Fibroblast of the aortic adventitia (primary cell): Measurements from ENCODE around the gene U2AF1L4. TPM values are rescaled to one million over a fixed set of nuclear protein-coding genes. Genes with fewer than 3 reads are reported as not detected.

Experiments used
- DNase-seq: peaks from one replicate; pipeline ENCODE4 v3.0.0-alpha.2; 2010; ENCODE audit warnings: low read depth
- H3K4me3 ChIP-seq: 2 replicates; pipeline ENCODE4 v1.5.1; 2011; ENCODE audit warnings: low read depth, mild to moderate bottlenecking, control low read depth, low read length, moderate library complexity
- total RNA-seq: library from RNA; depleted of rRNA; stranded (reverse); fragments of >200 nt; gene quantifications from 2 replicates; pipeline ENCODE4 v1.2.3, GENCODE V29; 2012; ENCODE audit warnings: low replicate concordance
- TF ChIP-seq, protein P1 (sequence below): IDR thresholded peaks from 2 replicates; pipeline ENCODE4 v1.5.1; 2011; ENCODE audit warnings: mild to moderate bottlenecking, low read length, control low read depth, inconsistent platforms; ENCODE audit not compliant: insufficient read depth

The U2AF1L4 gene
- total RNA-seq, 1 donor = 5.8 TPM

DNA sequence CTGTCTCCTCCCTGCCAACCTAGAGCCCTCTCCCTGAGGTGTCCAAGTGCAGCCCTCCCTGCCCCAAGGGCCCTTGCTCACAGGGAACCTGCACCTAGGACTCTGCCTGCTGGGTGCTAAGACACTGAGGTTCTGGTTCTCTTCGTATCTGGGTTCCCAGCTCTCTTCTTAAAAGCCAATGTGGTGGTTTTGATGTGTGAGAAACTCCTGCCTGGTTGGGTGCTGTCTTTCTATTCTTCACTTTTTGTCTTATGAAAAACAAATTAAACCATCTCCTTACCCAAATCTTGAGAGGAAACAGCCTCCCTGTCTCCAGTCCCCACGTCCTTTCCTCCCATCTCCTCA, 31.7 kb downstream of the U2AF1L4 start:
- no peak for DNase-seq
- H3K4me3 ChIP-seq = no peak overlapping the region
- TF ChIP-seq, protein P1, sequence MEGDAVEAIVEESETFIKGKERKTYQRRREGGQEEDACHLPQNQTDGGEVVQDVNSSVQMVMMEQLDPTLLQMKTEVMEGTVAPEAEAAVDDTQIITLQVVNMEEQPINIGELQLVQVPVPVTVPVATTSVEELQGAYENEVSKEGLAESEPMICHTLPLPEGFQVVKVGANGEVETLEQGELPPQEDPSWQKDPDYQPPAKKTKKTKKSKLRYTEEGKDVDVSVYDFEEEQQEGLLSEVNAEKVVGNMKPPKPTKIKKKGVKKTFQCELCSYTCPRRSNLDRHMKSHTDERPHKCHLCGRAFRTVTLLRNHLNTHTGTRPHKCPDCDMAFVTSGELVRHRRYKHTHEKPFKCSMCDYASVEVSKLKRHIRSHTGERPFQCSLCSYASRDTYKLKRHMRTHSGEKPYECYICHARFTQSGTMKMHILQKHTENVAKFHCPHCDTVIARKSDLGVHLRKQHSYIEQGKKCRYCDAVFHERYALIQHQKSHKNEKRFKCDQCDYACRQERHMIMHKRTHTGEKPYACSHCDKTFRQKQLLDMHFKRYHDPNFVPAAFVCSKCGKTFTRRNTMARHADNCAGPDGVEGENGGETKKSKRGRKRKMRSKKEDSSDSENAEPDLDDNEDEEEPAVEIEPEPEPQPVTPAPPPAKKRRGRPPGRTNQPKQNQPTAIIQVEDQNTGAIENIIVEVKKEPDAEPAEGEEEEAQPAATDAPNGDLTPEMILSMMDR = no peak

DNA sequence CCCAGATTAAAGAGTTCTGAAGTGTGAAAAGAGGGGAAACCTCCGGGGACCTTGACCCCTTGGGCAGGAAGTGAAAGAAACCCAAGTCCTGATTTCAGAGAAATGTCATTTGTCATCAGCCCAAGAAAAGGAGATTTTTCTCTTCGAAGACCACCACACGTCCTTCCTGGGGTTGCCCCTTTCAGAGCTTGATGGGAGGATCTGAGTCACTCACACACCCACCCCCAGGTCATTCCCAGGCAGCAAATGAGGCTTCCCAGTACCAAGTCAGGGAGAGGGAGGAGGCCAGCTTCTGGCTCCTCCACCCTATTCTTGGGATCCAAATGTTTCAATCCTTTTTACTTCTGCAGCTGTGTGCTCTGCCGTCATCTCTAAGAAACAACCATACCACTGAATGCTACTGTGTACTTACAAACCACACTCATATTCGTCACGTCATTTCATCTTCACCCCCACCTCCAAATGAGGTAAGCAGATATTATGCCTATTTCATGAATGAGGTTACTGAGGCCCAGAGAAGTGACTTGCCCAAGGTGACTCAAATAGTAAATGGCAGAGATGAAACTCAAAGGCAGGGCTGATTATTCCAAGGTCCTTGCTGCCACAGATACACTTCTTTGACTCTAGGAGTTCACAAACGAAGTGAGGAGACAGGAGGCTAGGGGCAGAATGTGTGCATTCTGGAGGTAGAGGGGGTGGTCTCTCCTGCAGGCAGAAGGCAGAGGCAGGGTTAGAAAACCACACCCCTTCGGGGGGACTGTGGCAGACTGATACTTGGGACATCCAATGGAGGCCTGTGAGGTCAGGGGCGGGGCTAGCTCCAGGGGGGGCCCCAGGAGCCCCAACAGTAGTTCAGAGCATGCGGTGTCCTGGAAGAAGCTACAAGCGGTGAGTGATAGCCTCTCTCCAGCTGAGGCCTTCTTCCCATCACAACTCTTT, 32.4 kb downstream of the U2AF1L4 start:
- TF ChIP-seq, protein P1 = no peak
- no peak overlapping the region for H3K4me3 ChIP-seq
- DNase-seq = no peak

GRCh38 chr19:35710784-35711723, 34.2 kb downstream of the U2AF1L4 start:
- no peak for DNase-seq
- no peak overlapping the region for H3K4me3 ChIP-seq
- TF ChIP-seq, protein P1 = no peak

- H3K4me3 ChIP-seq = no peak overlapping the region
- DNase-seq = no peak
- TF ChIP-seq, protein P1 = no peak
These were observed 36.8 kb downstream of the U2AF1L4 start for GRCh38 chr19:35708391-35708790.

DNA sequence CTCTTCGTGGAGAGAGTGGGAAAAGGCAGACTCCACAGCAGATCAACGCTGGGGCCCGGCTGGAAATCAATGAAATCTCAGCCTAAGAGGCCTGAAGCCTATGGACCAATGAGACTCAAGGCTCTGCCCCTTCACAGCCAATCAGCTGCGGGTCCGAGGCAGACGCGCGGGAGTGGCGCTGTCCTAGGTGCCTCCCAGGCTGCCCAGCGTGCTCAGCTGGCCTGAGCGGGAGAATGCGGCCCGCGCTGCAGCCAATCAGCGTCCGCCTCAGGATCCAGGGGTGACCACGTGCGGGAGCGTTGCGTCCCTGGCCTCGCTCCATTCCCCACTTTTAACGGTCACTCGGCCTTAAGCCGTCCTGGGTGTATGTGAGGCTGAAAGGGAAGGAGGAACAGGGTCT, 41.0 kb downstream of the U2AF1L4 start, which contains the start of gene ZBTB32:
TSS of gene ZBTB32 (plus strand) at position 341 of the 400 bp plus-strand sequence. CDS start 10,069 bp downstream, outside the sequence.
- no peak within 1 kb of the TSS for H3K4me3 ChIP-seq
- DNase-seq = peak; percentile 46
- TF ChIP-seq, protein P1 = no peak

DNA sequence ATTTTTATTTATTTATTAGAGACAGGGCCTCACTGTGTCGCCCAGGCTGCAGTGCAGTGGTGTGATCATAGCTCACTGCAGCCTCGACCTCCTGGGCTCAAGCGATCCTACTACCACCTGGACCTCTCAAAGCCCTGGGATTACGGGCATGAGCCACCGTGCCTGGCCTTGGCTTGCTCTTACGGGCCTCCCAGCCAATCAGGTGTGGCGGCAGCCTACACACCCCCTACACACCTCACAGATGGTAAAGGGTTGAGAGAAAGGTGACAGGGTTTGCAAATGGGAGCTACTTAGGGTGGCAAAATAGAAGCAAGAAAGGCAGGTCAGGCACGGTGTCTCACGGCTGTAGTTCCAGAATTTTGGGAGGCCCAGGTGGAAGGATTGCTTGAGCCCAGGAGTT, 41.9 kb downstream of the U2AF1L4 start:
- H3K4me3 ChIP-seq = no peak overlapping the region
- no peak for DNase-seq
- TF ChIP-seq, protein P1 = no peak
